SK-N-SH (cell line): ENCODE results near the gene CDH16. TPM values are rescaled to one million over a fixed set of nuclear protein-coding genes. Genes with fewer than 3 reads are reported as not detected.

Experiments
- CTCF ChIA-PET: fragments of 300-600, 350-600 bp; formaldehyde crosslinking; extraction: SDS; loops from one replicate; lab custom pipeline; 2021; lab: Yijun Ruan, JAX
- POLR2A ChIA-PET: fragments of 350-600 bp; sonication (Branson Sonifier 250); formaldehyde crosslinking; extraction: SDS; loops from one replicate; lab custom pipeline; 2020; ENCODE audit warnings: antibody characterized with exemption, inconsistent platforms; lab: Yijun Ruan, JAX
- DNase-seq: peaks from one replicate; pipeline ENCODE4 v3.0.0; 2012
- H2AFZ ChIP-seq: fragments of 200-600 bp; sonication (generic); 2 replicates; pipeline ENCODE4 v1.8.1; 2016; ENCODE audit warnings: antibody characterized with exemption, mild to moderate bottlenecking, low read depth
- H3F3A ChIP-seq: fragments of 200-600 bp; sonication (generic); replicated peaks from 2 replicates; pipeline ENCODE3; 2016; ENCODE audit warnings: antibody characterized with exemption, mild to moderate bottlenecking; ENCODE audit not compliant: insufficient read depth
- H3K27ac ChIP-seq, 2 experiments: fragments of 200-500 bp in 1 of 2; fragments of 200-600 bp in 1 of 2; sonication (Bioruptor generic) in 1 of 2; sonication (generic), shearing (Covaris generic) in 1 of 2; 2 replicates each; pipeline versions ENCODE4 v1.5.1 to v1.6.1; 2014 to 2016; ENCODE audit warnings: low read depth in 2 of 2, inconsistent platforms in 1 of 2, low read length in 1 of 2, mild to moderate bottlenecking in 1 of 2, mixed read lengths in 1 of 2
- H3K27me3 ChIP-seq: fragments of 200-600 bp; sonication (generic), shearing (Covaris generic); 2 replicates; pipeline ENCODE4 v1.6.1; 2016; ENCODE audit warnings: mixed run types; ENCODE audit not compliant: insufficient read depth
- H3K36me3 ChIP-seq, 2 experiments: fragments of 200-500 bp in 1 of 2; fragments of 200-600 bp in 1 of 2; sonication (Bioruptor generic) in 1 of 2; sonication (generic) in 1 of 2; replicated peaks in 1 of 2; 2 replicates each; pipeline versions ENCODE3 to v1.5.1; 2014 to 2016; ENCODE audit warnings: low read length in 1 of 2, mild to moderate bottlenecking in 1 of 2; ENCODE audit not compliant: insufficient read depth in 2 of 2, control insufficient read depth in 1 of 2
- H3K4me1 ChIP-seq, 2 experiments: fragments of 200-500 bp in 1 of 2; fragments of 200-600 bp in 1 of 2; sonication (Bioruptor generic) in 1 of 2; sonication (generic), shearing (Covaris generic) in 1 of 2; 2 replicates each; pipeline versions ENCODE4 v1.5.1 to v1.6.1; 2014 to 2016; ENCODE audit warnings: low read depth in 1 of 2, low read length in 1 of 2, mixed run types in 1 of 2; ENCODE audit not compliant: insufficient read depth in 2 of 2, control insufficient read depth in 1 of 2
- H3K4me2 ChIP-seq: fragments of 200-600 bp; sonication (generic), shearing (Covaris generic); 2 replicates; pipeline ENCODE4 v1.6.1; 2017; ENCODE audit warnings: mixed run types
- H3K4me3 ChIP-seq, 2 experiments: fragments of 200-500 bp in 1 of 2; fragments of 200-600 bp in 1 of 2; sonication (Bioruptor generic) in 1 of 2; sonication (generic), shearing (Covaris generic) in 1 of 2; 2 replicates each; pipeline versions ENCODE4 v1.5.1 to v1.8.1; 2014 to 2016; ENCODE audit warnings: low read depth in 2 of 2, inconsistent platforms in 1 of 2, low read length in 1 of 2, mild to moderate bottlenecking in 1 of 2, mixed read lengths in 1 of 2, moderate library complexity in 1 of 2
- H3K79me2 ChIP-seq: fragments of 200-600 bp; sonication (generic); 2 replicates; pipeline ENCODE4 v1.8.1; 2017; ENCODE audit warnings: mild to moderate bottlenecking; ENCODE audit not compliant: insufficient read depth
- H3K9ac ChIP-seq: fragments of 200-600 bp; sonication (generic); 2 replicates; pipeline ENCODE4 v1.6.1; 2017; ENCODE audit warnings: mixed run types
- H3K9me2 ChIP-seq: fragments of 200-600 bp; sonication (generic); 2 replicates; pipeline ENCODE4 v1.6.1; 2017; ENCODE audit warnings: mixed run types
- H3K9me3 ChIP-seq: fragments of 200-600 bp; sonication (generic); 2 replicates; pipeline ENCODE4 v1.6.1; 2017; ENCODE audit warnings: mixed run types, mild to moderate bottlenecking, moderate library complexity
- H4K20me1 ChIP-seq: fragments of 200-600 bp; sonication (generic); 2 replicates; pipeline ENCODE4 v1.6.1; 2017; ENCODE audit warnings: mild to moderate bottlenecking, mixed run types; ENCODE audit not compliant: insufficient read depth
- ELF1 ChIP-seq: IDR thresholded peaks from 2 replicates; pipeline ENCODE4 v1.4.0; 2012
- EP300 ChIP-seq, 2 experiments: IDR thresholded peaks; 2 replicates each; pipeline versions ENCODE4 v1.4.0 to v1.6.1; 2012; ENCODE audit warnings: borderline replicate concordance in 1 of 2, low read depth in 1 of 2, low read length in 1 of 2
- FOSL2 ChIP-seq: IDR thresholded peaks from 2 replicates; pipeline ENCODE4 v1.4.0; 2012; ENCODE audit warnings: low read depth, mild to moderate bottlenecking, moderate library complexity, borderline replicate concordance
- FOXJ3 ChIP-seq: sonication (generic); formaldehyde crosslinking; IDR thresholded peaks from 2 replicates; pipeline ENCODE4 v1.5.1; 2020; ENCODE audit warnings: mild to moderate bottlenecking, missing genetic modification reagents
- GABPA ChIP-seq: IDR thresholded peaks from 2 replicates; pipeline ENCODE4 v1.4.0; 2012; ENCODE audit warnings: low read depth, mild to moderate bottlenecking
- GATA2 ChIP-seq: sonication (generic); formaldehyde crosslinking; IDR thresholded peaks from 2 replicates; pipeline ENCODE4 v1.5.0; 2020; ENCODE audit warnings: mild to moderate bottlenecking, missing genetic modification reagents
- JUND ChIP-seq: IDR thresholded peaks from 2 replicates; pipeline ENCODE4 v1.4.0; 2012
- MAX ChIP-seq: IDR thresholded peaks from 2 replicates; pipeline ENCODE4 v1.4.0; 2012; ENCODE audit warnings: low read depth
- MXI1 ChIP-seq: IDR thresholded peaks from 2 replicates; pipeline ENCODE4 v1.6.1; 2012; ENCODE audit warnings: mild to moderate bottlenecking, low read depth, low read length, improper control_type of control experiment
- NFIC ChIP-seq: IDR thresholded peaks from 2 replicates; pipeline ENCODE4 v1.4.0; 2012; ENCODE audit warnings: borderline replicate concordance
- NRF1 ChIP-seq: IDR thresholded peaks from 2 replicates; pipeline ENCODE4 v1.6.1; 2012; ENCODE audit warnings: low read depth, mild to moderate bottlenecking, low read length
- PBX3 ChIP-seq: IDR thresholded peaks from 2 replicates; pipeline ENCODE4; 2012
- RAD21 ChIP-seq: IDR thresholded peaks from 2 replicates; pipeline ENCODE4 v1.6.1; 2012; ENCODE audit warnings: mild to moderate bottlenecking, low read length
- RCOR1 ChIP-seq: fragments of 150-350 bp; IDR thresholded peaks from 2 replicates; pipeline ENCODE4 v1.6.1; 2017; ENCODE audit warnings: antibody characterized with exemption, low read length
- RFX5 ChIP-seq: IDR thresholded peaks from 2 replicates; pipeline ENCODE4 v1.6.1; 2012; ENCODE audit warnings: mild to moderate bottlenecking, improper control_type of control experiment, low read length
- SIN3A ChIP-seq: IDR thresholded peaks from 2 replicates; pipeline ENCODE4 v1.6.1; 2012; ENCODE audit warnings: low read depth, mild to moderate bottlenecking, low read length, moderate library complexity, borderline replicate concordance
- TAF1 ChIP-seq: IDR thresholded peaks from 2 replicates; pipeline ENCODE4 v1.6.1; 2012; ENCODE audit warnings: low read depth, mild to moderate bottlenecking, low read length, moderate library complexity, borderline replicate concordance
- TCF12 ChIP-seq: IDR thresholded peaks from 2 replicates; pipeline ENCODE4 v1.4.0; 2012
- TEAD4 ChIP-seq: IDR thresholded peaks from 2 replicates; pipeline ENCODE4 v1.4.0; 2012; ENCODE audit warnings: mild to moderate bottlenecking, borderline replicate concordance; ENCODE audit not compliant: insufficient read depth
- USF1 ChIP-seq: IDR thresholded peaks from 2 replicates; pipeline ENCODE4 v1.4.0; 2012; ENCODE audit warnings: low read depth, borderline replicate concordance
- YY1 ChIP-seq: IDR thresholded peaks from 2 replicates; pipeline ENCODE4 v1.4.0; 2012; ENCODE audit warnings: low read depth, mild to moderate bottlenecking
- WGBS: methylation state at CpG from one replicate; pipeline ENCODE4 v1.1.6; 2017; ENCODE audit warnings: low lambda C conversion rate; 5-methylcytosine and 5-hydroxymethylcytosine counted together
- polyA plus RNA-seq, 3 experiments: library from polyadenylated mRNA; depleted of rRNA; stranded (reverse); fragments of >200 nt; gene quantifications; 2 replicates each; pipeline ENCODE4 v1.2.3, GENCODE V29; 2012
- TF ChIP-seq, protein P1 (sequence below): IDR thresholded peaks from 2 replicates; pipeline ENCODE4 v1.6.1; 2012; ENCODE audit warnings: mild to moderate bottlenecking, low read depth, low read length, moderate library complexity

The CDH16 gene
- polyA plus RNA-seq, 1 of the 3 experiments (the other 2 are of a cell fraction) = not detected

DNA sequence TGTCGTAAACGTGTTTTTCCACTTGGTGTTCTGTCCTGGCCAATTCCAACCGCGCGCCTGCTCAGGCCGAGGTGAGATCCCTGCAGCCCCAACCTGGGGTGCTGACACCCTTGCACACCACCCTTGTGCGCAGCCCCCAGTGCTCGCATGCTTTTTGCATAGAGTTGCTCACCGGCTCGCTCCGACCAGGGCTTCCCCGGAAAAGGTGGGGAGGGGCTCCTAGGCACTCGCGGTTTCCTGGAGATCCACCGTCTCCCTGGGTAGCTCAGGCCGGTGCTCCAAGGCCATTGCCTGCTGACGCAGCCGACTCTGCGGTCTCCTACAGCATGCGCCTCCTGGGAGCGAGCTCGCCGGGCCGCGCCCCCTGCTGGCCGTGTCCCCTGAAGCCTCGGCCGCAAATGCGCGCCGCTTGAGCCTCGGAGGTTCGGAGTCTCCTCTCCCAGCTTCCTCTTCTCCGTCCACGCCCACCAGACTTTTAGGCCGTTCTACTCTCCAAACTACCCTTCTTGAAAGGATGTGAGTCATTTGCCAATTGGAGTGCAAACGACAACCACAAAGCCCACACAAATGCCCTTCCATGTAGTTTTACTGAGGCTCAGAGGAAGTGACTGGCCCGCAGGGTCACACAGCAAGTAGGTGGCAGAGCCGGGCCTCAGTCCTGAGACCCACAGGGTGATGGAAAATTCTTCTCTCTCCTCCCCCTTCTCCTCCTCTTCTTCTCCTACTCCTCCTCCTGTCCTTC, 45.6 kb downstream of the CDH16 start (continued):
- TF ChIP-seq USF1 (no peak), GATA2 (no peak), JUND (peak; percentile 60; the same call in 1 of the 2 replicates), RFX5 (no peak), TCF12 (no peak; the same call in 1 of the 2 replicates), PBX3 (no peak), GABPA (0 out of 2 replicates have a peak, but pooled peaks have one; percentile 28), EP300 (IDR thresholded peaks at IDR 0.05; ENCODE audit: borderline replicate concordance in 1 of 2, low read depth in 1 of 2, low read length in 1 of 2) (peak in 1 of 2 experiments; percentile 45; a peak in 1 of 4 replicates), NFIC (peak; percentile 32; the same call in 1 of the 2 replicates), RCOR1 (peak; percentile 5; the same call in 1 of the 2 replicates), SIN3A (peak; percentile 82; the same call in 1 of the 2 replicates), RAD21 (peak; percentile 54)

GRCh38 chr16:66872559-66872942, 46.1 kb downstream of the CDH16 start:
- 87% methylated on average over 4 of the region's 4 CpGs for WGBS
- Histone ChIP-seq H3K4me3 (peak overlapping the region; percentile 12 to 59; a peak in 2 of 4 replicates), H3K9me3 (no peaks in the 10 kb centered on the region), H3K27me3 (no peaks in the 10 kb centered on the region), H3K4me2 (peak overlapping the region; percentile 83), H3K27ac (peak overlapping the region in 1 of 2 experiments; percentile 55; a peak in 1 of 4 replicates), H3K79me2 (no peaks in the 10 kb centered on the region), H2AFZ (peak overlapping the region; percentile 92), H3K4me1 (peaks cover 3 to 5% of the 10 kb centered on the region in 2 experiments; a peak in 3 of 4 replicates), H3K9me2 (no peaks in the 10 kb centered on the region), H4K20me1 (no peaks in the 10 kb centered on the region), H3F3A (peaks cover 18% of the 10 kb centered on the region), H3K36me3 (no peaks in the 10 kb centered on the region), H3K9ac (peak overlapping the region; percentile 36; the same call in 1 of the 2 replicates)
- POLR2A ChIA-PET = interaction anchor here (0.8 to 1.5 kb wide), 2 partner anchors 42 to 121 kb away, joined by 4 to 5 read pairs; partner anchors contain the start of genes DYNC1LI2 and NAE1
- no peak for DNase-seq
- CTCF ChIA-PET = interaction anchor here (0.6 to 4.1 kb wide), 42 partner anchors 10 to 466 kb away, joined by 3 to 26 read pairs (median 5); partner anchors contain the start of genes CMTM3, NAE1 and RRAD
- no peak for TF ChIP-seq NRF1
- TF ChIP-seq GABPA = no peak
- no peak for TF ChIP-seq YY1
- TF ChIP-seq MXI1 = no peak
- TF ChIP-seq, protein P1, sequence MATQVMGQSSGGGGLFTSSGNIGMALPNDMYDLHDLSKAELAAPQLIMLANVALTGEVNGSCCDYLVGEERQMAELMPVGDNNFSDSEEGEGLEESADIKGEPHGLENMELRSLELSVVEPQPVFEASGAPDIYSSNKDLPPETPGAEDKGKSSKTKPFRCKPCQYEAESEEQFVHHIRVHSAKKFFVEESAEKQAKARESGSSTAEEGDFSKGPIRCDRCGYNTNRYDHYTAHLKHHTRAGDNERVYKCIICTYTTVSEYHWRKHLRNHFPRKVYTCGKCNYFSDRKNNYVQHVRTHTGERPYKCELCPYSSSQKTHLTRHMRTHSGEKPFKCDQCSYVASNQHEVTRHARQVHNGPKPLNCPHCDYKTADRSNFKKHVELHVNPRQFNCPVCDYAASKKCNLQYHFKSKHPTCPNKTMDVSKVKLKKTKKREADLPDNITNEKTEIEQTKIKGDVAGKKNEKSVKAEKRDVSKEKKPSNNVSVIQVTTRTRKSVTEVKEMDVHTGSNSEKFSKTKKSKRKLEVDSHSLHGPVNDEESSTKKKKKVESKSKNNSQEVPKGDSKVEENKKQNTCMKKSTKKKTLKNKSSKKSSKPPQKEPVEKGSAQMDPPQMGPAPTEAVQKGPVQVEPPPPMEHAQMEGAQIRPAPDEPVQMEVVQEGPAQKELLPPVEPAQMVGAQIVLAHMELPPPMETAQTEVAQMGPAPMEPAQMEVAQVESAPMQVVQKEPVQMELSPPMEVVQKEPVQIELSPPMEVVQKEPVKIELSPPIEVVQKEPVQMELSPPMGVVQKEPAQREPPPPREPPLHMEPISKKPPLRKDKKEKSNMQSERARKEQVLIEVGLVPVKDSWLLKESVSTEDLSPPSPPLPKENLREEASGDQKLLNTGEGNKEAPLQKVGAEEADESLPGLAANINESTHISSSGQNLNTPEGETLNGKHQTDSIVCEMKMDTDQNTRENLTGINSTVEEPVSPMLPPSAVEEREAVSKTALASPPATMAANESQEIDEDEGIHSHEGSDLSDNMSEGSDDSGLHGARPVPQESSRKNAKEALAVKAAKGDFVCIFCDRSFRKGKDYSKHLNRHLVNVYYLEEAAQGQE = no peak
- TF ChIP-seq PBX3 = no peak
- no peak for TF ChIP-seq FOXJ3 (CRISPR knock-in tag)
- no peak for TF ChIP-seq USF1
- no peak for TF ChIP-seq MAX
- no peak for TF ChIP-seq FOSL2
- no peak for TF ChIP-seq RCOR1
- no peak for TF ChIP-seq ELF1
- no peak for TF ChIP-seq TEAD4
- no peak for TF ChIP-seq TAF1
- TF ChIP-seq NFIC = no peak
